Neutrophil (primary cell): ENCODE data around the gene C9orf50.

Experiments
- H3K27ac ChIP-seq: fragments of 200-600 bp; sonication (generic); 2 replicates; pipeline ENCODE4 v1.5.1; 2016; ENCODE audit warnings: mild to moderate bottlenecking, moderate library complexity
- H3K27me3 ChIP-seq: fragments of 200-600 bp; sonication (generic); 2 replicates; pipeline ENCODE4 v1.6.0; 2016; ENCODE audit warnings: mild to moderate bottlenecking
- H3K36me3 ChIP-seq: fragments of 200-600 bp; sonication (generic); 2 replicates; pipeline ENCODE4 v1.5.1; 2017
- H3K4me1 ChIP-seq, 2 experiments: fragments of 200-600 bp in 1 of 2; sonication (generic) in 1 of 2; 1 replicate in 1 of 2; 2 replicates in 1 of 2; pipeline versions ENCODE4 v1.5.1 to v1.6.1; 2013 to 2016; ENCODE audit warnings: low read depth in 1 of 2, low read length in 1 of 2, mild to moderate bottlenecking in 1 of 2, moderate library complexity in 1 of 2; ENCODE audit not compliant: control insufficient read depth in 1 of 2, insufficient read depth in 1 of 2
- H3K4me3 ChIP-seq, 2 experiments: fragments of 200-600 bp in 1 of 2; sonication (generic) in 1 of 2; 1 replicate in 1 of 2; 2 replicates in 1 of 2; pipeline ENCODE4 v1.5.1; 2013 to 2016; ENCODE audit warnings: low read depth in 1 of 2, low read length in 1 of 2, mild to moderate bottlenecking in 1 of 2, moderate library complexity in 1 of 2
- H3K9me3 ChIP-seq: fragments of 200-600 bp; sonication (generic); 2 replicates; pipeline ENCODE4 v1.5.1; 2016
- CTCF ChIP-seq: fragments of 200-600 bp; sonication (generic); IDR thresholded peaks from 2 replicates; pipeline ENCODE4 v1.5.1; 2016; ENCODE audit warnings: antibody characterized with exemption

The C9orf50 gene

GRCh38 chr9:129581505-129582189 is 39.3 kb downstream of the C9orf50 start:
- H3K9me3 ChIP-seq = no peaks in the 10 kb centered on the region
- no peak for TF ChIP-seq CTCF
- H3K4me1 ChIP-seq = peaks cover 14 to 15% of the 10 kb centered on the region in 2 experiments
- H3K27me3 ChIP-seq = no peaks in the 10 kb centered on the region
- H3K36me3 ChIP-seq = no peaks in the 10 kb centered on the region
- no peak overlapping the region for H3K4me3 ChIP-seq
- no peak overlapping the region for H3K27ac ChIP-seq

DNA sequence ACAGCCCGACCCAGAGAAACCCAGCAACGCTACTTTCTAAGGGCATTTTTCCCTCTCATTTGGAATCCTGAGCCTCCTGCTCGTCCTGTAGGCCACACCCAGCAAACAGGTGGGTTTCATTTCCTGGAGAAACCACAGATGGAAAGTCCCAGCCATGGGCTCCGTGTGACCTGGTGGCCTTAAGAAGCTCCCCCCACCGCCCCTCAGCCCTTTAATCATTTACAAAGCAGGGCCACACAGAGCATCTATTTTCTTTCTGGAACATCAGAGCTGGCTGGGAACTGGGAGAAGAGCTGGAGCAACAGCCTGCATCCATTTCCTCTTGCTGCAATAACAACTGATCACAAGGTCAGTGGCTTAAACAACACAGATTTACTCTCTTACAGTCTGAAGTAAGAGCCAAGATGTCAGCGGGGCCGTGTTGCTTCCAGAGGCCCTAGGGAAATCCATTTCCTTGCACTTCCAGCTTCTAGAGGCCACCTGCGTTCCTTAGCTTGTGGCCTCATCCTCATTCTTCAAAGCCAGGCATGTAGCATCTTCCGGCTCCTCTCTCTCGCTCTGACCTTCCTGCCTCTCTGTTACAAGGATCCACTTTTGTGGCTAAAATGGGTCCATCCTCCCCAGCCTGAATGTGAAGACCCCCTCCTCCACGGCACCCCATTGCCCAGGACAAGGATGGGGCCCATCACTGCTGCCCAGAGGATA is 40.5 kb downstream of the C9orf50 start:
- H3K27me3 ChIP-seq = no peaks in the 10 kb centered on the region
- no peak for TF ChIP-seq CTCF
- peaks cover 19 to 21% of the 10 kb centered on the region in 2 experiments for H3K4me1 ChIP-seq
- no peak overlapping the region for H3K4me3 ChIP-seq
- no peaks in the 10 kb centered on the region for H3K36me3 ChIP-seq
- no peak overlapping the region for H3K27ac ChIP-seq
- no peaks in the 10 kb centered on the region for H3K9me3 ChIP-seq

DNA sequence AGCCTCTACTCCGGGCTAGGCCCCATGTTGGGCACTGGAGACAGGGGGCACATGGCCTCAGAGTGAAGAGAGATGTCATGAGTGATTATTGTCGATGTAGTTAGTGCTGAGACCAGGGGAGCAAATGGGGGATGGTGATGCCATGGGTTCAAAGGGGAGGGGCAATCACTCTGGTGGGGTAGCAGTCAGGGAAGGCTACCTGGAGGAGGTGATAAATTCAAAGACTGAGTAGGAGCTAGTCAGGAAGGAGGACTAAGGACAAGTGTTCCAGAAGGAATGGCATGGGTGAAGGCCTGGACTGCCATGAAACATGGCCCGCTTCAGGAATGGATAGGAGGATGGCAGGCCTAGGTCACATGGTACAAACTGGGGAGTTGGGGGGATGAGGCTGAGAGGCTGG is 41.6 kb downstream of the C9orf50 start:
- no peaks in the 10 kb centered on the region for H3K9me3 ChIP-seq
- H3K4me3 ChIP-seq = no peak overlapping the region
- no peak for TF ChIP-seq CTCF
- no peaks in the 10 kb centered on the region for H3K27me3 ChIP-seq
- H3K4me1 ChIP-seq = peaks cover 18 to 22% of the 10 kb centered on the region in 2 experiments
- no peak overlapping the region for H3K27ac ChIP-seq
- no peaks in the 10 kb centered on the region for H3K36me3 ChIP-seq

- Histone ChIP-seq H3K4me1 (peaks cover 13 to 18% of the 10 kb centered on the region in 2 experiments), H3K27me3 (no peaks in the 10 kb centered on the region), H3K36me3 (no peaks in the 10 kb centered on the region), H3K9me3 (no peaks in the 10 kb centered on the region), H3K27ac (no peak overlapping the region), H3K4me3 (no peak overlapping the region)
- no peak for TF ChIP-seq CTCF
Observed at GRCh38 chr9:129576546-129577543, 44.1 kb downstream of the C9orf50 start.

DNA sequence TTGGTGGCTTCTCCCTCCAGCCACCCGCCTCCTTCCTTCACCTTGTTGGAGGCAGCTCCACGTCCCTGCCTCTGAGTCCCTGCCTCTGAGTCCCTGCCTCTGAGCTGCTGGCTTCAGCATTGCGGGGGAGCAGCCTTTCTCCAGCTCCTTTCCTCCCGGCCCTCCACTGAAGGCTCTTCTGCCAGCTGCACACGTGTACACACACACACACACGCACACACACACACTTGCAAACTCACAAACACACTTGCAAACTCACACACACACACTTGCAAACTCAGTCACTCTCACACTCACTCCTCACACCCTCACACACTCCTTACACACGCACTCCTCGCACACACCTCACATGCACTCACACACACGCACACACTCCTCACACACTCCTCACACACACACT is 45.1 kb downstream of the C9orf50 start:
- no peak for TF ChIP-seq CTCF

More for the DNA sequence above, 45.1 kb downstream of the C9orf50 start:
- Histone ChIP-seq H3K9me3 (no peaks in the 10 kb centered on the region), H3K36me3 (no peaks in the 10 kb centered on the region), H3K27me3 (no peaks in the 10 kb centered on the region), H3K4me1 (peaks cover 16 to 21% of the 10 kb centered on the region in 2 experiments), H3K27ac (no peak overlapping the region), H3K4me3 (no peak overlapping the region)
